Activated T-helper 1 cell treated with anti-CD3 and anti-CD28 coated beads, Interleukin-12 subunit alpha, Interleukin-12 subunit beta, Interleukin-2, Interleukin-4 antibody, amounts not matched to agents 30 ng/mL and 10 ng/mL and 1 ng/mL, durations not matched to agents 14 hours and 24 hours and 36 hours (primary cell): Measurements from ENCODE around the gene OR5M11. TPM values are rescaled to one million over a fixed set of nuclear protein-coding genes. Genes with fewer than 3 reads are reported as not detected.
"Not testable (repeated sequence)": the region's sequence is repeated elsewhere in the genome, so short reads cannot be mapped to it uniquely, and the experiment has no call there.

ENCODE experiments used
- DNase-seq: peaks from one replicate; pipeline ENCODE4 v3.0.0; 2021; ENCODE audit warnings: low spot score
- H3K27ac Mint-ChIP-seq: one replicate; pipeline ENCODE4 v1.8.0; 2021; ENCODE audit warnings: mild to moderate bottlenecking, mixed read lengths
- H3K27me3 Mint-ChIP-seq: one replicate; pipeline ENCODE4 v1.8.0; 2022; ENCODE audit warnings: mild to moderate bottlenecking, moderate library complexity, mixed read lengths; ENCODE audit not compliant: insufficient read depth
- H3K36me3 Mint-ChIP-seq: one replicate; pipeline ENCODE4 v1.8.0; 2021; ENCODE audit warnings: low read depth, mixed read lengths
- H3K4me1 Mint-ChIP-seq: one replicate; pipeline ENCODE4 v1.8.0; 2021; ENCODE audit warnings: low read depth, mixed read lengths
- H3K4me3 Mint-ChIP-seq: one replicate; pipeline ENCODE4 v1.8.0; 2021; ENCODE audit warnings: mild to moderate bottlenecking, moderate library complexity, mixed read lengths
- H3K9me3 Mint-ChIP-seq: one replicate; pipeline ENCODE4 v1.8.0; 2021; ENCODE audit warnings: mixed read lengths
- intact Hi-C: fragments of 100-400 bp; cut with micrococcal nuclease; formaldehyde crosslinking; loops from one replicate; pipeline ENCODE4 v1.15.1; 2024
- total RNA-seq: library from RNA; stranded (reverse); gene quantifications from 2 replicates; pipeline ENCODE4 v1.2.3, GENCODE V29; 2022

The OR5M11 gene
- not detected in 2 replicates for total RNA-seq

GRCh38 chr11:56543157-56543556 lies at the start of gene OR5M11:
OR5M11 (minus strand) TSS chr11:56543257; CDS start chr11:56543257, 0 bp downstream.
- Mint-ChIP-seq H3K27ac (no peak within 1 kb of the TSS), H3K9me3 (peaks cover 35% of the 10 kb centered on the region), H3K36me3 (no peaks in the 10 kb centered on the region), H3K4me1 (no peaks in the 10 kb centered on the region), H3K4me3 (no peak within 1 kb of the TSS), H3K27me3 (no peaks in the 10 kb centered on the region)
- intact Hi-C loops: no loop called here
- DNase-seq: no peak

- DNase-seq, H3K27ac Mint-ChIP-seq, H3K36me3 Mint-ChIP-seq, H3K4me1 Mint-ChIP-seq, intact Hi-C loops, H3K4me3 Mint-ChIP-seq, H3K27me3 Mint-ChIP-seq: not testable (repeated sequence)
- H3K9me3 Mint-ChIP-seq: peaks cover 17% of the 10 kb centered on the region
Measured at GRCh38 chr11:56592088-56592717, 49.1 kb upstream of the OR5M11 start.

- intact Hi-C loops: no loop called here
- Mint-ChIP-seq H3K27me3 (no peaks in the 10 kb centered on the region), H3K36me3 (no peaks in the 10 kb centered on the region), H3K27ac (no peak within 1 kb of the TSS), H3K4me3 (no peak within 1 kb of the TSS), H3K9me3 (peaks cover 9% of the 10 kb centered on the region), H3K4me1 (no peaks in the 10 kb centered on the region)
- DNase-seq: no peak
Measured at GRCh38 chr11:56577621-56578020, 34.6 kb upstream of the OR5M11 start, which contains the start of gene OR5M10. OR5M10 (minus strand) TSS chr11:56577721; CDS start chr11:56577721, 0 bp downstream.

GRCh38 chr11:56558574-56558973 lies 15.5 kb upstream of the OR5M11 start:
- Mint-ChIP-seq H3K4me3 (no peak overlapping the region), H3K4me1 (no peaks in the 10 kb centered on the region), H3K27me3 (no peaks in the 10 kb centered on the region), H3K36me3 (no peaks in the 10 kb centered on the region), H3K27ac (no peak overlapping the region), H3K9me3 (peaks cover 22% of the 10 kb centered on the region)
- no peak for DNase-seq
- intact Hi-C loops: no loop called here

GRCh38 chr11:56554691-56555090 lies 11.6 kb upstream of the OR5M11 start:
- H3K4me1 Mint-ChIP-seq, intact Hi-C loops, DNase-seq, H3K27ac Mint-ChIP-seq, H3K4me3 Mint-ChIP-seq, H3K27me3 Mint-ChIP-seq, H3K36me3 Mint-ChIP-seq: not testable (repeated sequence)
- peaks cover 22% of the 10 kb centered on the region for H3K9me3 Mint-ChIP-seq

GRCh38 chr11:56545531-56545930 lies 2.5 kb upstream of the OR5M11 start:
- peaks cover 28% of the 10 kb centered on the region for H3K9me3 Mint-ChIP-seq
- intact Hi-C loops: no loop called here
- DNase-seq: no peak
- H3K27ac Mint-ChIP-seq: no peak overlapping the region
- H3K27me3 Mint-ChIP-seq: no peaks in the 10 kb centered on the region
- no peaks in the 10 kb centered on the region for H3K4me1 Mint-ChIP-seq
- H3K36me3 Mint-ChIP-seq: no peaks in the 10 kb centered on the region
- no peak overlapping the region for H3K4me3 Mint-ChIP-seq

GRCh38 chr11:56543739-56544138 lies 682 bp upstream of the OR5M11 start:
- DNase-seq: no peak
- Mint-ChIP-seq H3K4me1 (no peaks in the 10 kb centered on the region), H3K4me3 (no peak overlapping the region), H3K27ac (no peak overlapping the region), H3K27me3 (no peaks in the 10 kb centered on the region), H3K9me3 (peaks cover 32% of the 10 kb centered on the region), H3K36me3 (no peaks in the 10 kb centered on the region)
- intact Hi-C loops: no loop called here

GRCh38 chr11:56533054-56533740 lies 9.9 kb downstream of the OR5M11 start:
- intact Hi-C loops: no loop called here
- Mint-ChIP-seq H3K27ac (no peak overlapping the region), H3K4me1 (no peaks in the 10 kb centered on the region), H3K4me3 (no peak overlapping the region), H3K9me3 (no peaks in the 10 kb centered on the region), H3K36me3 (no peaks in the 10 kb centered on the region), H3K27me3 (no peaks in the 10 kb centered on the region)
- no peak for DNase-seq

GRCh38 chr11:56531856-56532255 lies 11.2 kb downstream of the OR5M11 start:
- no peaks in the 10 kb centered on the region for H3K4me1 Mint-ChIP-seq
- intact Hi-C loops: no loop called here
- no peaks in the 10 kb centered on the region for H3K36me3 Mint-ChIP-seq

GRCh38 chr11:56522008-56522407 lies 21.0 kb downstream of the OR5M11 start:
- DNase-seq: no peak
- Mint-ChIP-seq H3K36me3 (no peaks in the 10 kb centered on the region), H3K4me3 (no peak overlapping the region), H3K27ac (no peak overlapping the region), H3K4me1 (no peaks in the 10 kb centered on the region), H3K9me3 (peaks cover 12% of the 10 kb centered on the region), H3K27me3 (no peaks in the 10 kb centered on the region)
- intact Hi-C loops: no loop called here

More at GRCh38 chr11:56531856-56532255, 11.2 kb downstream of the OR5M11 start:
- H3K4me3 Mint-ChIP-seq: no peak overlapping the region
- no peak for DNase-seq
- no peaks in the 10 kb centered on the region for H3K27me3 Mint-ChIP-seq
- H3K27ac Mint-ChIP-seq: no peak overlapping the region
- H3K9me3 Mint-ChIP-seq: no peaks in the 10 kb centered on the region

GRCh38 chr11:56513280-56513679 lies 29.8 kb downstream of the OR5M11 start:
- H3K9me3 Mint-ChIP-seq: peaks cover 27% of the 10 kb centered on the region
- no peak overlapping the region for H3K4me3 Mint-ChIP-seq
- H3K4me1 Mint-ChIP-seq: no peaks in the 10 kb centered on the region
- no peaks in the 10 kb centered on the region for H3K27me3 Mint-ChIP-seq
- no peak overlapping the region for H3K27ac Mint-ChIP-seq
- DNase-seq: no peak
- intact Hi-C loops: no loop called here
- H3K36me3 Mint-ChIP-seq: no peaks in the 10 kb centered on the region

- Mint-ChIP-seq H3K9me3 (peaks cover 25% of the 10 kb centered on the region), H3K27me3 (no peaks in the 10 kb centered on the region), H3K27ac (no peak overlapping the region), H3K4me1 (no peaks in the 10 kb centered on the region), H3K4me3 (no peak overlapping the region), H3K36me3 (no peaks in the 10 kb centered on the region)
- DNase-seq: no peak
- intact Hi-C loops: no loop called here
Measured at GRCh38 chr11:56509439-56509838, 33.6 kb downstream of the OR5M11 start.

- no peak for DNase-seq
- H3K27ac Mint-ChIP-seq: no peak overlapping the region
- H3K27me3 Mint-ChIP-seq: no peaks in the 10 kb centered on the region
- H3K9me3 Mint-ChIP-seq: peaks cover 15% of the 10 kb centered on the region
- no peaks in the 10 kb centered on the region for H3K4me1 Mint-ChIP-seq
- no peaks in the 10 kb centered on the region for H3K36me3 Mint-ChIP-seq
- intact Hi-C loops: no loop called here
- no peak overlapping the region for H3K4me3 Mint-ChIP-seq
Measured at GRCh38 chr11:56497010-56497409, 46.0 kb downstream of the OR5M11 start.
